GM18519 (cell line): ENCODE data around the gene PSMA2.
A peak's percentile ranks its signal among the peaks of the same experiment; 100 is the strongest.

Experiments
- ATAC-seq: cut with Tn5 transposase; IDR thresholded peaks from one replicate; pipeline ENCODE4 v1.9.1; 2021; ENCODE audit warnings: mild to moderate bottlenecking, moderate library complexity; ENCODE audit not compliant: unreplicated experiment, low FRiP score

Gene PSMA2

DNA sequence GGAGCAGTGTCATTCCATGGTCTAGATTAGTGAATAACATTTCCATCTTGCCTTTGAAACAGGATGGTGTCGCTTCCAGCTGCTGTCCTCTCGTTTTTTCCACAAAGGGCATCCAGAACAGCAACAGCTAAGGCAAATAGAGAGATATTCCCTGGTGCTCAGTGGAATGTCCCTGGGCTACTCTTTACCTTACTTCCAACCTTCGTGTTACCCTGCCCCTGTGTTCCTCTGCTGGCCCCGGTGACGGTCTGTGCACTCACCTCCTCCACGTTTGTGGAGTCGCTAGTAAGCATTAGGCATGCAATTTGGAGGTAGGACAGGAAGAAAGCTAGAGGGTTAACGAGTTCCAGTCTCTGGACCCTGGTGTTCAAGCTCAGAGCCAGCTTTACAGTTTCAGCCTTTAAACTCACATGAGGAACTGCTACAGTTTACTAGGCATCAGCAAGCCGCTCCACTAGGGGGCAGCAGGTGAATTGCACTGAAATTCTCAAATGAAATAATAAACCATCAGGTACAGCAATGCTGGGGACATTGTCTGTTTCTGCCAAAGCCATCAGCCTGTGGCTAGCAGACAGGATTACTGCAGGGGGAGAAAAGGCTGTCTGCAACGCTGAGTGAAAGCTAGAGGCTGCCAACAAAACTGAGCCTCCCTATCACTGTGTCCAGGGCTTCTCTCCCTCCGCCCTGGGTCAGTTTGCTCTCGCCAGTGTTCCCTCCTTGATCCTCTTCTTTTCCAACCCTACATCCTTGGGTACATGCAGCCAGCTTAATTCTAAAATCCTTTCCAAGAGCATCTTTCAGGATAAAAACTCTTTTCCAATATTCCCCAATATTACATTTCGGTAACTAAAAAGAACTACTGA lies 9.2 kb upstream of the PSMA2 start:
- ATAC-seq = peak; percentile 42

DNA sequence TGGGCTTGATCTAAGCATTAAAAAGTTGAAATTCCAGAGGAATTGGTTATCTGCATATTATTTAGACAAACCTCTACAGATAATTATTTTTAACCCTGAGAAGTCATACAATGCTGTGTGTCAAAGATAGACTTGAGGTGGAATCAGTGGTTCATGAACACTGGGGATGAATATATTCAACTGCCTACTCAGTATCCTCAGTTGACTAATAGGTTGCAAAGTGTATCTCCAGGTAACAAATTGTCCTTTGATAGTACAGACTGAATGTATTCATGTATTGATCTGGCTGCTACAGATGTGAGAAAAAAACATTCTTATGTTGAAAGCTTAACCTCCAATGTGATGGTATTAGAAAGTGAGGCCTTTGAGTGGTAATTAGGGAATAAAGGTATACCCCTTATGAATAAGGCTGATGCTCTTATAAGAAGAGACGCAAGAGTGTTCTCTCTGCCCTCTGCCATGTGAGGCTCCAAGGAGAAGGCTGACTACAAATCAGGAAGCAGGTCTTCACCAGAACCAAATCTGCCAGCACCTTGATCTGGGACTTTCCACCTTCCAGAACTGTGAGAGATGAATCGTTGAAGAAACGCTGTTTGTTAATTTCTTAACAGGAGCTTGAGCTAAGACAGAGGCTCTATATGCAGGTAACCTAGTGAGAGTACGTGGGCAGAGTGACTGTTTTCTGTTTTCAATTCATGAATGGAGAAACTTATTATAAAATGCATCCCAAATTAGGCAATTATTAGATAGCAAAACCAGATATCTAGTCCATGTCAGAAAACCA lies 7.7 kb upstream of the PSMA2 start:
- ATAC-seq = no peak

GRCh38 chr7:42935861-42936260 lies 3.9 kb upstream of the PSMA2 start:
- no peak for ATAC-seq

DNA sequence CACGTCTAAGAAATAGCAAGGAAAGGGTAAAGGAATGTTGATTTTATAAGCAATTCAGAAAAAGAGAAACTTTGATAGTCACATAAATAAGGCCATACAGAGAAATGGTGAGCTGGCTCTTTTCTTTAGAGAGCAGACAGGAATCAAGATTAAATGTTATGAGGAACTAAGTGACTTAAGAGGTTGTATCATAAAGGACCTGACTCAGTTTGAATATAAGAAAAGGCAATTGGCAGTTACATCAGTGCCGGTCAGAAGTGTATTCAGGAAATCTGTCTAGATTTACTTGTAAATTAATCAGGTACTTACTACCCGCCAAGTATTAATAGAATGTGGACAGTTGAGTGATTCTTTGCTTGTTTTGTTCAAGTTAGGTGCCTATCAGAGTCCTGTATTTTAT lies 2.3 kb upstream of the PSMA2 start:
- no peak for ATAC-seq

DNA sequence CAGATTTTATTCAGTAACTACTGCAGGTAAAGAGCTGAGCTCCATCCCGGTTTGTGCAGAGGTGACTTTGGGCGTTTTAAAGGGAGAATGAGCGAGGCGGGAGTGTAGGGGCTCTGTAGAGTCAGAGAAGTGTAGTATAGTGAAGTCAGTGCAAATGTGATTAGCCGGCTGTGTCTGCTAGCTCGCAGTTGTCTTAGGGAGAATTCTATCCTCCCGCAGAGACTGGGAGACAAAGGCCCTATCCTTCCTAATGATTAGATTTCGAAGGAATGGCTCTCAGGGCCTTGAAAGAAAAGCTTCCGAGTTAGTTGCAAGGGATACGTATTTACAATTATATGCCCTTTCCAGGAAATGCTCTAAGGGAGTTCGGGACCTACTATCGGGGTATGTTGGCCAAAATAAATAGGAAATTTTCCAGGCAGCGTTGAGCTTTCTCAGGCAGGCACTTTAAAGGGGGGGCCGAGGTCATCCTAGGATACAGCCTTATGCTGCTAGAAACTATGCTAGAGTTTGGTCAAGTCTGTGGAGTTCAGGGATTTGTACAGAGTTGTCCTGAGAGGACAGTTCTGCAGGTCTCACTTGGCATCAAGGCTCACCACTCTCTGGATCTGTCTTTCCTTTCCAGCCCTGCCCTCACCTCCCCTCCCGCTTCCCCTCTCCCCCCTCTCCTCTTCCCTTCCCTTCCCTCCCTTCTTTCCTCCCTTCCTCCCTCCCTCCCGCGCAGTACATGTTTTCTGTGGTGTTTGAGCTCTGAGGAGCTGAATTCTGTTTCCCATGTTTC lies 1.0 kb upstream of the PSMA2 start:
- ATAC-seq = no peak

DNA sequence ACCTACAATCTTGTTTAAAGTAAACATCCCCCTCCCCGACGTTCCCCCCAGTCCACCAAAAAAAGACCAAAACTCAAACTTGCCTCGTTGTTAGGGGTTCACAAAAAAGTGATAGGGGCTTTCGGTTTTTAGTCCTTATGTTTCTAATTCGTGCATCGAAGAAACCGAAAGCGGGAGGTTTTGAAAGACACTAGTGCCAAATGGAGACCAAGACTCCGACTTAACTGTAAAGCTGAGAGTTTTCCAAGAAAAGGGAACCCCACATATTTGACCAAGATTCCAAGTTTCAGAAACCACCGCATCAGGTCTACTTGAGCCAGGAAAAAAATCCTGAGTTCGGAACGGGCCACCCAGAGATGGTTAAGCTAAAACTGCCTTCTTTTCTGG lies 534 bp downstream of the PSMA2 start:
- no peak for ATAC-seq

- no peak for ATAC-seq
These were observed 1.1 kb downstream of the PSMA2 start for GRCh38 chr7:42930889-42931288.

DNA sequence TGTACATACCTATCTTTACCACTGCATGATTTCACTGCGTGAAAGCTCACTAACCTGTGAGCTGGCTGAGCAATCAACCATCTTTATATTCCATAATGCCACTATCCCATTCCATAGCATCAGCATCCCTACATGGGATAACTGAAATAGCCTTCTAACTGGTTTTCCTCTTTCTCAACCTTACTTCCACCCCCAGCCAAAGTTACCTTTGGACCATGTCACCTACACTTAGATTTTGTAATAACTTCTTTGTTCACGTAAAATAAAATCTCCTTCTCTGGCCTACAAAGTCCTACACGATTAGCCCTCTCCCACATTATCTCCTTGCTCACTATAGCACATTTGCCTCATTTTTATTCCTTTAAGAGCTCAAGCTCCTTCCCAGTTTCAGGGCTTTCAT lies 2.5 kb downstream of the PSMA2 start:
- ATAC-seq = no peak

DNA sequence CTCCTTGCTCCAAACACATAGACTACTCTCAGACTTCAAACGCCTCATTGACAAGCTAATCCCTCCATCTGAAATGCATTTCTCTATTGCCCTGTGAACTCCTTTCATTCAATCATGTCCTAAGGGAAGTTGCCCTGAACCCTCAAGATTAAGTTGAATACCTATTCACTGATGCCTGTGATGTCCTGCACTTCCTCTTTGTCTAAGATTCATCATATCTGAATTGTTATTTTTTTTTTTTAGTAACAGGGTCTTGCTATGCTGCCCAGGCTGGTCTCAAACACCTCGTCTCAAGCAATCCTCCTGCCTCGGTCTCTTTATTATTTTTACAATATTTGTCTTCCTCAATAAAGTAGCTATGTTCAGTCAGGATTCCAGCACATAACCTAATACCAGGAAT lies 3.2 kb downstream of the PSMA2 start:
- ATAC-seq = no peak

DNA sequence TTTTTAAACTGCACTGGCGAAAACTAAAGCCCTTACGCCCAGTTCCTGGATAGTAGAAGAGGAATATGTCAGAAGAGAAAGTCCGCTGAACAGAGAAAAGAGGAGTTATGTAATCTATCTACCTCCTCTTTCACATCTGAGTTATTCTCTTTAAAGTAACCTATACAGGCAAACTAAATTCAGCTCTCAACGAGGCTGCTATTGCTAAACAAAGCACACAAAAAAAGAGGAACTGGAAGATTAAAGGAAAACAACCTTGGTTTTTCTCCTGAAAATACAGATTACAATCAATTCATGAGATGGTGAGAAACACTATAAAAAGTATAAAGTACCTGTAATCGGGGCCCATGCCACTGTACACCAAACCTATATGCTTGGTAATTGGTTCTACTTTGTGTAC lies 5.8 kb downstream of the PSMA2 start:
- ATAC-seq = no peak

GRCh38 chr7:42925630-42926029 lies 6.3 kb downstream of the PSMA2 start:
- ATAC-seq = no peak

DNA sequence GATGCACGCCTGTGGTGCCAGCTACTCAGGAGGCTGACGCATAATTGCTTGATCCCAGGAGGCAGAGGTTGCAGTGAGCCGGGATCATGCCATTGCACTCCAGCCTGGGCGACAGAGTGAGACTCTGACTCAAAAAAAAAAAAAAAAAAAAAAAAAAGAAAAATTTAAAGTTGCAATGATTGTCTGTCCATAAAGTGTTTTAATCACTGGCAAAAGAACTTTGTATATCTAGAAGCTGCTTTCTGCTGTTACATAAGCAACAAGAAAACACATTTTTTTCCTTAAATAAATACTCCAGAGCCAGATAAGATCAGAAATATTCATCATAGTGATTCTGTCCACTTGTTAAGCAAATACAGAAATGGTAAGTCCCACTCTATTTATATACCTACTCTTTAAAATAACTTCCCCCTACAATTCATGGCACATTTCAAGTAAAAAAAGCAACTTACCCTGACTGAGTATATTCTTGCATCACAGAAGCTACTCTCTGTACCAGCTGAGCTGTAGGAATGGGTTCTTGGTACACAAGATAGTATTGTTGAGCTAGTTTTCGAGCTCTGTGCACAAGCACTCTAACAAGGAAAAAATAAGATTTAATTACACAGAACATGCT lies 7.6 kb downstream of the PSMA2 start:
- ATAC-seq = no peak

DNA sequence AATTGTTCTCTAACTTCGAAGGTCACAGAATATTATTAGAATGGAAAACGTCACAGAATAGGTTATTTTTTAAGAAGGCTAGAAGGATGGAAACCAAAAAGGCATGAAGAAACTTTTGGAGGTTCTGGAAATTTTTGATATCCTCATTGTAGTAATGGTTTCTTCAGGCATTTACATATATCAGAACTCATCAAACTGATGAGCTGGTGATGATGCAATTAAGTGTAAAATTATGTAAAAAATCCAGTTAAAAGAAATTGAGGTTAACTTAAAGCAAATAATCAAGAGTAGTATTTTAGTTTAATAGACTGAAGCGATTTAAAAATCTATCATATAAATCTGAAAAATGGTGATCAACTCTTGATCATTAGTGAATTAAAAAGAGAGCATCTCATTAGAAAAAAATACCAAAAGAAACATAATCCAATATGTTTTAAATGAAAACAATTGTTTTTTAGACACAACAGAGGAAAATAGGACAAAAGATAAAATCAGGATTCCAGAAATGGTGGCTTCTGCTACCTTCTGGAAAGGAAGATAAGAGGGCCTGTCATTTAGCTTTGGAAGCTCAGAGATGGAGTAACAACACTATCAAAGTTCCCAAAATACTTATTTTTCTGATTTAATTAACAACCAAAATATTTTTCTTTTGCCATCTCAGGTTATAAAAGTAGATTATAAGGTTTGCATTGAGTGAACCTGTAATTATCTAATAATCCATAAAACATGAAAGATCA lies 9.8 kb downstream of the PSMA2 start:
- no peak for ATAC-seq

DNA sequence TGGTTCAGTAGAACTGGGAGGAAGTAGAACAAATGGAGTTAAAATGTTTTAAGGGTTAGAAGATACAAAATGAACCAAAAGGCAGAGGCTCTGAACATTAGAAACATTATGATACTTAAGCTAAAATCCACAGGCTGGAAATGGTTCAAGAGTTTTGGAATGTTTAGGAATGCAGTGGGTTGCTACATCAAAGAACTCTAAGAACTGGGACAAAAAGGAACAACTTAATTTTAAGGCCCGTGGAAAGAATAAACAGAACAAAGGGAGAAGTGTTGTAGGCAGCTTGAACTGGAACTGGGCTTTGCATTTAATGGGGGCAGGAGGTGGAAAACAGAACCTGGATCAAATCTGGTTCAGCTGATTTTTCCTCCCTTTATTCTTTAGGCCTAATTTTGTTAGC lies 16.6 kb downstream of the PSMA2 start:
- no peak for ATAC-seq

- ATAC-seq = no peak
These were observed 17.4 kb downstream of the PSMA2 start for GRCh38 chr7:42914421-42915045.

- ATAC-seq = no peak
These were observed 18.0 kb downstream of the PSMA2 start for GRCh38 chr7:42914009-42914408.

- ATAC-seq = no peak
These were observed 18.4 kb downstream of the PSMA2 start for GRCh38 chr7:42913591-42913990.

- ATAC-seq = peak; percentile 78
These were observed 20.2 kb downstream of the PSMA2 start, which contains the start of gene C7orf25 for GRCh38 chr7:42911454-42912447. C7orf25 (minus strand) TSS chr7:42912070; CDS start chr7:42910900, 1,170 bp downstream.
